ENCODE measurements around the gene FAM229B. TPM values are rescaled to one million over a fixed set of nuclear protein-coding genes. Genes with fewer than 3 reads are reported as not detected.

Gene FAM229B
- total and polyA plus RNA-seq, 2 of the 8 experiments (the other 6 are each of a cell fraction or from before 2014, with no cell fraction given), result 10.0 to 10.4 TPM

DNA sequence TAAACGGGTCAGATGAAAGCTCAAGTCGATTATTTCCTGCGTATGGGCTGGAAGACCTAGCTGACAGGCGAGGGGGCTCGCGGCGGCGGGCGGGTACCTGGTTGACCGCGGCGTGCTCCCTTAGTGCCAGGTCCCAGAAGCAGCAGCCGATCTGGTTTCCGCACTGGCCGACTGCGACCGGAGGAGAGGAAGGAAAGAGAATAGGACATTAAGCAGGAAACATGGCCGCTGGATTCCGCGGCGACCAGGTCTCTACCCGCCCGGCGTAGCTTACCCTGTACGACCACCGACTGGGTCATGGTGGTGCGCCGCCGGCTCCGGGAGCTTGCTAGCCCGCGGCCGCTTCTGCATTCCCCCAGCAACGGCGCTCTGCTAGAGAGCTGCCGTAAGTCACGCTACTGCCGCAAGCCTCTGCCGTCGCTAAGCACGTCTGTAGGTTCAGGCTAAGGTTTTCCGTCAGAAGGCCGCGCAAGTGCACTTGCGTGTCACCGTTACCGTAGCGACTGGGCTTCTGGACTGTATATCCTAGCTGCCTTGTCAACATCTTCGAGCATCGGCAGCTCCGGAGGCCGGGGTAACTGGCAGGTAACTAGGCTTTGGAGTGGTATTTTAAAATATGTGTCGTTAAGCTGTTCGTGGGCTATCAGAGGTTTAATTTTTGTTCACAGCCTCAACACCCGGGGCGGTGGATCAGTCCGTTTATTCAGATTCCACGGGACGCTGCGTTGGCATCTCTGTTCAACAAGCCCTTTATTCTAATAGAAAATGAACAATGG, at the start of gene FAM229B, which contains the start of gene TUBE1 (continued):
- TF ChIP-seq, protein P1, sequence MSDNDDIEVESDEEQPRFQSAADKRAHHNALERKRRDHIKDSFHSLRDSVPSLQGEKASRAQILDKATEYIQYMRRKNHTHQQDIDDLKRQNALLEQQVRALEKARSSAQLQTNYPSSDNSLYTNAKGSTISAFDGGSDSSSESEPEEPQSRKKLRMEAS (IDR thresholded peaks at IDR 0.05), result peak; percentile 37
- no peak for TF ChIP-seq EZH2 (IDR thresholded peaks at IDR 0.05; ENCODE audit: low read depth, low read length, severe bottlenecking)
- TF ChIP-seq GTF2F1 (IDR thresholded peaks at IDR 0.05; ENCODE audit: borderline replicate concordance, low read depth, low read length), result no peak
- no peak for TF ChIP-seq RXRA (IDR thresholded peaks at IDR 0.05; ENCODE audit: insufficient read depth, low read depth, low read length)
- TF ChIP-seq EGR1 (IDR thresholded peaks at IDR 0.05; ENCODE audit: borderline replicate concordance, low read depth, low read length), result no peak
- TF ChIP-seq RFX5 (IDR thresholded peaks at IDR 0.05; ENCODE audit: borderline replicate concordance, low read depth, low read length), result no peak
- TF ChIP-seq TBP (IDR thresholded peaks at IDR 0.05; ENCODE audit: low read depth, low read length), result peak; percentile 74
- TF ChIP-seq KDM4A (IDR thresholded peaks at IDR 0.05; ENCODE audit: low read depth, low read length, severe bottlenecking), result peak; percentile 46

Measured in H1 (cell line).